RWPE2 (cell line): Measurements from ENCODE around the gene CX3CL1.
"Not testable (repeated sequence)": the region's sequence is repeated elsewhere in the genome, so short reads cannot be mapped to it uniquely, and the experiment has no call there.

ENCODE experiments used
- ATAC-seq: fragments of 200-7000 bp; cut with Tn5 transposase; 3 replicates; pipeline ENCODE4 v1.9.1; 2021; ENCODE audit warnings: low read depth
- DNase-seq: peaks from one replicate; pipeline ENCODE4 v3.0.0-alpha.2; 2020; ENCODE audit warnings: low spot score
- H3K27ac ChIP-seq: fragments of 450-650 bp; 2 replicates; pipeline ENCODE4 v1.5.1; 2017; ENCODE audit warnings: mild to moderate bottlenecking; ENCODE audit not compliant: poor library complexity, severe bottlenecking
- H3K27me3 ChIP-seq: fragments of 250-450 bp; sonication (Bioruptor Pico); 2 replicates; pipeline ENCODE4 v1.5.1; 2021; ENCODE audit warnings: mild to moderate bottlenecking, moderate library complexity; ENCODE audit not compliant: insufficient read depth, poor library complexity, severe bottlenecking
- H3K36me3 ChIP-seq: fragments of 250-450 bp; sonication (Bioruptor Pico); 2 replicates; pipeline ENCODE4 v1.5.1; 2020; ENCODE audit warnings: low read depth, mild to moderate bottlenecking, moderate library complexity
- H3K4me1 ChIP-seq: fragments of 250-450 bp; sonication (Bioruptor Pico); 2 replicates; pipeline ENCODE4 v1.5.1; 2021; ENCODE audit warnings: mild to moderate bottlenecking, moderate library complexity; ENCODE audit not compliant: insufficient read depth, poor library complexity, severe bottlenecking
- H3K4me3 ChIP-seq: fragments of 250-450 bp; sonication (Bioruptor Pico); 2 replicates; pipeline ENCODE4 v1.5.1; 2021; ENCODE audit warnings: mild to moderate bottlenecking, moderate library complexity; ENCODE audit not compliant: severe bottlenecking
- H3K9me3 ChIP-seq: fragments of 250-450 bp; sonication (Bioruptor Pico); 2 replicates; pipeline ENCODE4 v1.5.1; 2021; ENCODE audit warnings: mild to moderate bottlenecking, moderate library complexity; ENCODE audit not compliant: severe bottlenecking
- CTCF ChIP-seq: fragments of 450-650 bp; IDR thresholded peaks from one replicate; pipeline ENCODE4 v1.5.1; 2017; ENCODE audit warnings: mild to moderate bottlenecking, moderate library complexity; ENCODE audit not compliant: poor library complexity, severe bottlenecking

CX3CL1 gene

DNA sequence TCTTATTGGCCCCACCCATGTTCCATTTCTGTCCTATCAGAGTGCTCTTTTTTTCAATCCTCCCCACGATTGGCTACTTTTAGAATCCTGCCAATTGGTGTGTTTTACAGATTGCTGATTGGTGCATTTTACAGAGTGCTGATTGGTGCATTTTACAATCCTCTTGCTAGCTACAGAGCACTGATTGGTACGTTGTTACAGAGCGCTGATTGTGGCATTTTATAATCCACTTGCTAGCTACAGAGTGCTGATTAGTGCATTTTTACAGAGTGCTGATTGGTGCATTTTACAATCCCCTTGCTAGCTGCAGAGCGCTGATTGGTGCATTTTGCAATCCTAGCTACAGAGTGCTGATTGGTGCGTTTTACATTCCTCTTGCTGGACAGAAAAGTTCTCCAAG, 22.7 kb downstream of the CX3CL1 start:
- Histone ChIP-seq H3K4me1 (peaks cover 6% of the 10 kb centered on the region), H3K9me3 (no peaks in the 10 kb centered on the region), H3K27ac (no peak overlapping the region), H3K4me3 (no peak overlapping the region), H3K27me3 (no peaks in the 10 kb centered on the region), H3K36me3 (no peaks in the 10 kb centered on the region)
- ATAC-seq (no peak), DNase-seq (no peak)
- no peak for TF ChIP-seq CTCF

- Histone ChIP-seq H3K27me3 (no peaks in the 10 kb centered on the region), H3K36me3 (no peaks in the 10 kb centered on the region), H3K27ac (no peak overlapping the region), H3K4me3 (no peak overlapping the region), H3K9me3 (no peaks in the 10 kb centered on the region), H3K4me1 (peaks cover 6% of the 10 kb centered on the region)
- ATAC-seq (no peak), DNase-seq (no peak)
- no peak for TF ChIP-seq CTCF
Measured at GRCh38 chr16:57396786-57397185, 24.5 kb downstream of the CX3CL1 start.

GRCh38 chr16:57397493-57397892, 25.2 kb downstream of the CX3CL1 start:
- not testable (repeated sequence) for H3K36me3 ChIP-seq, ATAC-seq, H3K27me3 ChIP-seq, H3K4me1 ChIP-seq, H3K4me3 ChIP-seq, H3K9me3 ChIP-seq, H3K27ac ChIP-seq, DNase-seq

- no peaks in the 10 kb centered on the region for H3K36me3 ChIP-seq
- no peak for DNase-seq
- no peaks in the 10 kb centered on the region for H3K4me1 ChIP-seq
- H3K9me3 ChIP-seq, result no peaks in the 10 kb centered on the region
- no peak overlapping the region for H3K4me3 ChIP-seq
- no peaks in the 10 kb centered on the region for H3K27me3 ChIP-seq
- no peak for TF ChIP-seq CTCF
- no peak for ATAC-seq
- no peak overlapping the region for H3K27ac ChIP-seq
Measured at GRCh38 chr16:57401943-57402640, 29.8 kb downstream of the CX3CL1 start.

GRCh38 chr16:57403965-57404817, 31.9 kb downstream of the CX3CL1 start, which contains the start of gene CCL17:
Gene CCL17, plus strand, starts transcription at chr16:57404767. Its CDS starts 9,166 bp downstream, at chr16:57413933.
- Histone ChIP-seq H3K27me3 (no peaks in the 10 kb centered on the region), H3K36me3 (no peaks in the 10 kb centered on the region), H3K4me1 (no peaks in the 10 kb centered on the region), H3K4me3 (no peak within 1 kb of the TSS), H3K27ac (no peak within 1 kb of the TSS), H3K9me3 (no peaks in the 10 kb centered on the region)
- DNase-seq (no peak), ATAC-seq (no peak)
- TF ChIP-seq CTCF, result no peak
